ENCODE measurements around the gene IGSF21. TPM values are rescaled to one million over a fixed set of nuclear protein-coding genes. Genes with fewer than 3 reads are reported as not detected.

Gene IGSF21
- total RNA-seq, 2 experiments from 2014 or later = not detected

DNA sequence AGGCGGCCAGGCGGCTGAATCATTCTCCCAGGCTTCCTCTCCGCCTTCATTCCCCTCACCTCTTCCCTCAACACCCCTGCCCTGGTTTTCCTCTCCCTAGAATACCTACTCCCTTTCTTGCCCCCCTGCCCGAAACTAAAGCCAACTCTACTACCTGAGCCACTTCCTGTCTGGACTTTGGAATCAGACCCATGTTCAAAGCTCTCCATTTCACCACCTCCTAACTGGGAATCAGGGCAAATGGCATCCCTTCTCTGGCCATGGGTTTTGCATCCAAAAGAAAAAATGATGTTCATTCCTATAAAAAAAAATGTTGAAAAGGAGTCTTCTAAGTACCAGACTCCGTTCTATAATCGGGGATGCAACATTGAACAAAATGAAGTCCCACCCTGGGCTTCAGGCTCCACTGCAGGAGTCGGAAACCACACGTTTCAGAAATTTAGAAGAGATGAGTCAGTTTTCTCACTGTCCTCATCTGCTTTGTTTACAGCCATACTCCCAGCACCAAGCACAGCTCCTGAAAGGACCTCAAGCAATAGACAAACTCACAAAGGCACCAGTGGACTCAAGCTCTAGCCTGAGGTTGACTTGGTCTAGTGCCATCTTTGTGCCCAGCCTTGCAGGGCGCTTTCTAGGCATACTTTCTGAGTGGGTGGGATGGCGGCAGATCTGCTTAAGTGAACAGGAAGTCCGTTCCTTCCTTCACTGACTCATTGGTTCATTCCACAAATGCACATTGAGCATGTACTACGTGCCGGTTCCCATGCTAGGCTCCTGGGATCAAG, 176.2 kb downstream of the IGSF21 start:
- POLR2A ChIA-PET = no interaction called here
- Histone ChIP-seq H3K27ac (ENCODE audit: low read depth in 1 of 2, low read length in 2 of 2) (no peak overlapping the region), H3K9me3 (ENCODE audit: control insufficient read depth in 1 of 2, insufficient read depth in 1 of 2, low read length in 2 of 2) (peaks cover 0 to 10% of the 10 kb centered on the region in 2 experiments), H3K4me1 (ENCODE audit: insufficient read depth, low read length) (no peaks in the 10 kb centered on the region), H3K4me3 (ENCODE audit: low read length) (no peak overlapping the region), H3K36me3 (ENCODE audit: insufficient read depth, low read length) (no peaks in the 10 kb centered on the region), H3K27me3 (ENCODE audit: control insufficient read depth in 1 of 2, insufficient read depth in 2 of 2, low read length in 2 of 2) (no peaks in the 10 kb centered on the region)
- ATAC-seq (ENCODE audit: poor library complexity) (no peak), DNase-seq (no peak)
- no peaks in the 10 kb centered on the region for H3K9me3 Mint-ChIP-seq
- CTCF ChIA-PET = no interaction called here
- no peaks in the 10 kb centered on the region for H3K4me1 Mint-ChIP-seq (ENCODE audit: low read depth)
- H3K27ac Mint-ChIP-seq = no peak overlapping the region
- TF ChIP-seq, protein P1, sequence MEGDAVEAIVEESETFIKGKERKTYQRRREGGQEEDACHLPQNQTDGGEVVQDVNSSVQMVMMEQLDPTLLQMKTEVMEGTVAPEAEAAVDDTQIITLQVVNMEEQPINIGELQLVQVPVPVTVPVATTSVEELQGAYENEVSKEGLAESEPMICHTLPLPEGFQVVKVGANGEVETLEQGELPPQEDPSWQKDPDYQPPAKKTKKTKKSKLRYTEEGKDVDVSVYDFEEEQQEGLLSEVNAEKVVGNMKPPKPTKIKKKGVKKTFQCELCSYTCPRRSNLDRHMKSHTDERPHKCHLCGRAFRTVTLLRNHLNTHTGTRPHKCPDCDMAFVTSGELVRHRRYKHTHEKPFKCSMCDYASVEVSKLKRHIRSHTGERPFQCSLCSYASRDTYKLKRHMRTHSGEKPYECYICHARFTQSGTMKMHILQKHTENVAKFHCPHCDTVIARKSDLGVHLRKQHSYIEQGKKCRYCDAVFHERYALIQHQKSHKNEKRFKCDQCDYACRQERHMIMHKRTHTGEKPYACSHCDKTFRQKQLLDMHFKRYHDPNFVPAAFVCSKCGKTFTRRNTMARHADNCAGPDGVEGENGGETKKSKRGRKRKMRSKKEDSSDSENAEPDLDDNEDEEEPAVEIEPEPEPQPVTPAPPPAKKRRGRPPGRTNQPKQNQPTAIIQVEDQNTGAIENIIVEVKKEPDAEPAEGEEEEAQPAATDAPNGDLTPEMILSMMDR (IDR thresholded peaks at IDR 0.05) = no peak
- no peaks in the 10 kb centered on the region for H3K36me3 Mint-ChIP-seq (ENCODE audit: low read depth)
- no peak overlapping the region for H3K4me3 Mint-ChIP-seq
- intact Hi-C loops (cut with DNase I, micrococcal nuclease) = no loop called here
- peaks cover 42% of the 10 kb centered on the region for H3K27me3 Mint-ChIP-seq

DNA sequence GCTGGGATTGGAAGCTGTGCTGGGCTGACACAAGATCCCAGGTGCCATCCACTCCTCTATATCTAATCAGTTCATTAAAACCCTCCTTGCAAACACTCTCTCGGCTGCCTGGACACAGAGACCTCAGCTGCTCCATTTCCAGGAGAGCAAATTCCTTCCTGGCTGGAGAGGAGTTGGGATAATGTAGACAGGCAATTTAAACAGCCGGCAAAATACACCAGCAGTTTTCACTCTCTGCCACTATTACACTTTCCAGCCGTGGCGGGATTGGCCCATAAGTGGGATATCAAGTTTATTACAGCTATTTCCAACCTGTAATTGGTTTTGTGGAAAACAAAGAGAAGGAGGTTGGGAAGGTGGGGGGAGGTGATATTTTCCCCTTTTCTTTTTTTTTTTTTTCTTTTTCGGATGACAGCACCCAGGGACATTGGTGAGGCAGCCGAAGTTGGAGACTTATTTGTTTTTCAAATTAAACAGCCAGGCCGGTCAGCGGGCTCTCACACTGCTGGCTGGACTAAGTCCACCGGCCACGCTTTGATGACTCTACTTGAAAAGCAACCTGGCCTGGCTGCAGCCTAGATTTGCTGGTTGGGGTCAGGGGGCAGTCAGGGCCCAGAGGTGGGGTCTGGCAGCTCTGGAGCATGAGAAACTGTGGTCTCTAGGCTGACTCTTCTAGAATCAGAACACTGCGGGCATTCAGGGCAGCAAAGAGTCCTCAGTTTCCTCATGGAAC, 177.4 kb downstream of the IGSF21 start:
- no peaks in the 10 kb centered on the region for H3K36me3 ChIP-seq (ENCODE audit: insufficient read depth, low read length)
- ChIA-PET POLR2A (no interaction called here), CTCF (no interaction called here)
- Mint-ChIP-seq H3K4me3 (no peak overlapping the region), H3K36me3 (ENCODE audit: low read depth) (no peaks in the 10 kb centered on the region), H3K27me3 (peaks cover 38% of the 10 kb centered on the region), H3K27ac (no peak overlapping the region), H3K4me1 (ENCODE audit: low read depth) (no peaks in the 10 kb centered on the region), H3K9me3 (no peaks in the 10 kb centered on the region)
- TF ChIP-seq, protein P1 (IDR thresholded peaks at IDR 0.05) = no peak
- peaks cover 0 to 5% of the 10 kb centered on the region in 2 experiments for H3K9me3 ChIP-seq (ENCODE audit: control insufficient read depth in 1 of 2, insufficient read depth in 1 of 2, low read length in 2 of 2)
- intact Hi-C loops (cut with DNase I, micrococcal nuclease) = no loop called here
- ATAC-seq (ENCODE audit: poor library complexity) = no peak
- no peak overlapping the region for H3K4me3 ChIP-seq (ENCODE audit: low read length)
- no peaks in the 10 kb centered on the region for H3K27me3 ChIP-seq (ENCODE audit: control insufficient read depth in 1 of 2, insufficient read depth in 2 of 2, low read length in 2 of 2)
- no peak for DNase-seq
- no peaks in the 10 kb centered on the region for H3K4me1 ChIP-seq (ENCODE audit: insufficient read depth, low read length)
- H3K27ac ChIP-seq (ENCODE audit: low read depth in 1 of 2, low read length in 2 of 2) = no peak overlapping the region

DNA sequence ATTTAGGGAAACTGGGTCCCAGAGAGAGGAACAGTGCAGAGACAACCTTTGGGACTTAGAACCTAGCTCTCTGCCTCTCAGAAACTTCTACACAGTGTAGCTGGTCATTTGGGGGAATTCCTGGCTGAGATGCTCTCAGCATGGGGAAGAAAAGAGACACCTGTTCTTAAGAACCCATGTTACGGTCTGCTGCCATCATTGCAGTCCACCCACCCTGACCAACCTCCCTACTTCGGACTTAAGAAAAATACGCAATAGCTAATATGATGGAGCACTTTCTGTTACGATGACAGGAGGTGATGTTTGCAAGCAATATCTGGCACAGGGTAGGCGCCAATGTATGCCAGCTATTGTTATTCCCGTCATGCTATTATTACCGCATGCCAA, 177.9 kb downstream of the IGSF21 start:
- intact Hi-C loops (cut with DNase I, micrococcal nuclease) = no loop called here
- DNase-seq (no peak), ATAC-seq (ENCODE audit: poor library complexity) (no peak)
- TF ChIP-seq, protein P1 (IDR thresholded peaks at IDR 0.05) = no peak
- H3K4me3 ChIP-seq (ENCODE audit: low read length) = no peak overlapping the region
- no peaks in the 10 kb centered on the region for H3K36me3 ChIP-seq (ENCODE audit: insufficient read depth, low read length)
- Mint-ChIP-seq H3K9me3 (no peaks in the 10 kb centered on the region), H3K4me3 (no peak overlapping the region), H3K27ac (no peak overlapping the region), H3K27me3 (peaks cover 39% of the 10 kb centered on the region), H3K4me1 (ENCODE audit: low read depth) (no peaks in the 10 kb centered on the region), H3K36me3 (ENCODE audit: low read depth) (no peaks in the 10 kb centered on the region)
- no peaks in the 10 kb centered on the region for H3K4me1 ChIP-seq (ENCODE audit: insufficient read depth, low read length)
- no peak overlapping the region for H3K27ac ChIP-seq (ENCODE audit: low read depth in 1 of 2, low read length in 2 of 2)
- H3K9me3 ChIP-seq (ENCODE audit: control insufficient read depth in 1 of 2, insufficient read depth in 1 of 2, low read length in 2 of 2) = peaks cover 0 to 4% of the 10 kb centered on the region in 2 experiments
- ChIA-PET CTCF (no interaction called here), POLR2A (no interaction called here)
- no peaks in the 10 kb centered on the region for H3K27me3 ChIP-seq (ENCODE audit: control insufficient read depth in 1 of 2, insufficient read depth in 2 of 2, low read length in 2 of 2)

Measured in CD4-positive, alpha-beta T cell (primary cell).